G401.6 (cell line): ENCODE results near the gene MED15.
"Not testable (repeated sequence)": the region's sequence is repeated elsewhere in the genome, so short reads cannot be mapped to it uniquely, and the experiment has no call there.

Source experiments
- FAIRE-seq: peaks from 2 replicates; lab custom pipeline; 2012; peaks lifted over from hg19 to GRCh38; lab: Jason Lieb, UNC

Gene MED15

DNA sequence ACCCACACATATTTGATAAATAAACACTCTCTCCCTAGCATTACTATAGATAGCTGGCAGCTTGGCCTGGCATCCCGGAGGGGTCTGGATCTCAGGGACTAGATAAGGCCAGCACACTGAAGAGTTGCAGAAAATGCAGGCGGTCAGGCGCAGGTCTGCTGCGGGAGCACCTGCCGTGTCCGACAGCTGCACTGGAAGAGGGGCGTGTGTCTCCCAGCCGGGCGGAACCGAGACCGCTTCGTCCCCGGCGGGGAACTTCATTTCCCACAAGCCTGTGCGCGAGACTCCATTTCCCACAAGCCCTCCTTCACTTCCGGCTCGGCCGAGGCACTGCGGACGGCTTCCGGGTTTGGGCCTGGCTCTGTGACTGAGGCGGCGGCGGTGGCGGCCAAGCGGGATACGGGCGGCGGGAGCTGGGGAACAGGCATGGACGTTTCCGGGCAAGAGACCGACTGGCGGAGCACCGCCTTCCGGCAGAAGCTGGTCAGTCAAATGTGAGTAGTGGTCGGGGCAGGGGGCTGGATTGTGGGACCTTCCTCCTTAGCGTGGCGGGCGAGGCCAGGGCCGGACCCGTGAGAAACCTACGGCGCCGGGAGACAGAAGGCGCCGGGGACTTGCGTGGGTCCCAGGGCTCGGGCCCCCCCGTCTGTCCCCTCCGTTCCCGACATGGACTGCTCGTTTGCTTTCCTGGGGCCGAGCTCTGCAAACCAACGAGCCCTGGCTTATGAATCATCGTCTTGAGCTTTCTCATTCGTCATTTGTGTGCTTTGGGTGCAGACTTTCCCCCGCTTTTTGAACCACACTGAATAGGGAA, at the start of gene MED15:
TSS of gene MED15 (plus strand) at position 358 of the 814 bp plus-strand sequence. CDS start at position 427, 69 bp downstream.
- peak; percentile 73 for FAIRE-seq

DNA sequence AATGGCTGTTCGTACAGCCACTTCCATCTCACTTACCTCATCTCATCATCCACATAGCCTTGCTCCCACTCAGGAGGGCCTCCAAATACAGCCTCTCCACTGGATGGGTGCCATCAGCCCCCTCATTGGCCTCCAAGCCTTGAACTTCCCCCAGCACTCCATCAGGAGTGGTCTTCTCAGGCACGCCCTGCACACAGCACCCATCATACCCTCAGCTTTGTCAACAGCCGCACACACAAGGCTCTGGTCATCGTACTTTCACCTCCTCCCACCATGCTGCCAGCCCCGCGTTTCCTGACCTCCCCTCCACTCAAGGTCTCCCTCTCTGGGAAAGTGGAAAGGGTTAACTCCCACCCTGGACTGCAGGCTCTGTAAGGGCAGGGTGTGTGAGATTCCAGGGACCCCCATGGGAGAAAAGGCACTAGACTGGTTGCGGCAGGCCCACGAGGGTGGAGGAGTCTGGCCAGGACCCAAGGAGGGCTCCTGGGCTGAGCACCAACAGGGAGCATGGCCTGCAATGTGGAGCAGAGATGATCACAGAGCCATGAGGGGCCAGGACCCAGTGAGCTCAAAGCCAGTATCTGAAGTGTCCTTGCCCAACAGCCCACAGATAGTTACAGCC, 48.8 kb upstream of the MED15 start:
- FAIRE-seq = no peak

GRCh38 chr22:20459152-20459542, 48.3 kb upstream of the MED15 start:
- FAIRE-seq = no peak

DNA sequence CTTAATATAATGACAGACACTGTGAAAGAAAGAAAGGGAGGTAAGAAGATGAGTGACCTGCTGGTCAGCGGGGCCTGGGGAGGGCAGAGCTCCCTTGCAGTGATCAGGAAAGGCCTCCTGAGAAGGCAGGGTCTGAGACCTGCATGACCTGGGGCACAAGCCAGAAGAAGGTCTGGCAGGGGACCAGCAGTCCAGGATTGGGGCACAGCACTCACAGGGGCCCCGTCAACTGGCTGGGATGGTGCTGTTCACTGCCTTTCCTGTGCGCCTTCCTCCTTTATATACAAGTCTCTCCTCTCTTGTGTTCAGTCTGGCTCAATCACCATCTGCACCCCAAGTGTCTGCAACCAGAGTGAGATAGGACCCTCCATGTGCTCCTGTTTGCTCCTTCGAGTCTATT, 47.5 kb upstream of the MED15 start:
- FAIRE-seq = no peak

DNA sequence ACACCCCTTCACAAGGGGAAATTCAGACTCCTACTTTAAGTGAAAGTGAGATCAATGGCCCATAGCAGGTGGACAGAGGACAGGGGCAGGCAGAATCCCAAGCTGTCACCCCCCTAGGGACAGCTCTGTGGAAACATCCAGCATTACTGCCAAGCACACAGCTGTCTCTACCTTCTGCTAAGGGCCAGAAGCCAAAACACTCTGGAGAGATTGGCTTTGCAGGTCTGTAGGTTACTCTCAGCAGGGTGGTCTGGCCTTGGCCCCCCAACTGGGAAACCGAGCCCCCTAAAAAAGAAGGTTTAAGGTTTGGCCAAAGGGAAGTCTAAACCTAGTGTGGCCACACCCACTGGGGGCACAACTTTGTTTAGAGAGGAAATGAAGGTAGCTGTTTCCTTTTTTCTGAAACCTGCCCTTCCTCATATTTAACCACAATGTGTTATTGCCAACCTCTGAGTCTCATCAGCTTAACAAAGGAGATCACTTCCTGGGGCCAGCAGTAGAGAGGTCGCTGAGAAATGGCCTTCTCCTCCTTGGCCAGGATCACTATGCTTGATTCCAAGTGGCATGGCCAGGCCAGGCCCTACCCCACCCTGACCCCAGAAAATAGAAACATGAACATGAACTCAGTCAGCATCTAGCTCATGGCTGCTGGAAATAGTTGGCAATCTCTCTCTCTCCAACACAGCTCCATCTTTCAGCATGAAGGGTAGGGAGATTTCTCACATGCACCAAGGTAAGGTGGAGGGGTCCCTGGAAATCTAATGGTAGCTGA, 43.9 kb upstream of the MED15 start:
- FAIRE-seq = no peak

DNA sequence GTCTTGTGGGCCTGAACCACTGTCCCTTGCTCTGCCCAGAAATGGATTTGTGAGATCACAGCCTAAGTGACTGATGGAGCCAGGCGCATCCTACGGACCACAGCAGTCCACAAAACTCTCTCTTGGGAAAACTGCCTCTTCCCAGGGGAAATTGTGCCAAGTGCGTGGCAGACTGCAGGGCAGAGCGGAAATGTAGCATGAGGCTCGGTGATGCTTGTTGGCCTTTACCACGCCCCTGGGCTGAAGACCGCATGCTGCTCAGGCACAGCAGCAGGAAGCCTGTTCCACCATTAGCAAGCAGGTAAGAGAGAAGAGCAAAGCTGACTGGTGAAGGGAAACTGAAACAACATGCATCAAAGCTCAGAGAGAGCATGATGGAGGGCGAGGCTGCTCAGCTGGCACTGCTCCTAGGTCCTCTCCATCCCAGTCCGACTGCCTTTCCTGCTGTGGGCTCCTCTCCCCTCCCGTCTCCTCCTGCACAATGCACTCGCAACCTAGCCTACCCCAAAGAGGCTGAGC, 43.3 kb upstream of the MED15 start:
- no peak for FAIRE-seq

DNA sequence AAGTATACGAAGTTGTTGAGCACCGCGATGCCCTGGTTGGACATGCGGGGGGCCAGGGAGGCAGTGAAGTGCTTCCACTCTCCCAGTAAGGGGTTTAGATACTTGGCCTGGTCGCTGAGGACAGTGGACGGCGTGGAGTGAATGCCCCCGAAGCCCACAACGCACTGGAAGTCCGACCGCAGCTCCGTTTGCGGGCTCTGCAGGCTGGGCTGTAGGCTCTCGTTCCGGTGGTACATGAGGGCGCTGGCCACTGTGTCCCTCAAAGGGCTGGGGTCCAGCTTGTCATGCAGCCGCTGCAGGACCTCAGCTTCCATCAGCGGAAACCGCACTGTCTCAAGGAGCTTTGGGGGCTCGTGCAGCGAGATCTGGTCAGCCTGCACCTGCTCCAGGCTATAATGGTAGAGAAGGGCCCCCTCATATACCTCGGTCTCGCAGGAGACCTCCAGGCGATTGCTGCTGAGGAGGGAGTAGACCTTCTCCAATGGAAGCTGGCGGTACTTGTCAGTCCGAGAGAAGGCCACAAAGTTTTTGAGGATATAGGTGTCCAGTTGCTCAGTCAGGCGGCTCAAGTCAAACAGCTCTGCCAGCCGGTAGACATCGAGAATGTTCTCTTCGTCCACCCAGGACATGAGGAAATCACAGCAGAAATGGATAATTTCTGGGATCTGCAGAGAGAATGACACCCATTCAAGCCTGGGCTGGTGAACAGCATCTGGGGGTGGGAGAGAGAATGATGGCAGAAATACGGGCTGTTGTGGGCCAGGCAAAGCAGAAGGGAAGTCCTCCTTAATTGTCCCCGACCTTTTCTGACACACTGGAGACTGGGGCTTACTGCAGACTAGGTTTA, 42.3 kb upstream of the MED15 start:
- no peak for FAIRE-seq

DNA sequence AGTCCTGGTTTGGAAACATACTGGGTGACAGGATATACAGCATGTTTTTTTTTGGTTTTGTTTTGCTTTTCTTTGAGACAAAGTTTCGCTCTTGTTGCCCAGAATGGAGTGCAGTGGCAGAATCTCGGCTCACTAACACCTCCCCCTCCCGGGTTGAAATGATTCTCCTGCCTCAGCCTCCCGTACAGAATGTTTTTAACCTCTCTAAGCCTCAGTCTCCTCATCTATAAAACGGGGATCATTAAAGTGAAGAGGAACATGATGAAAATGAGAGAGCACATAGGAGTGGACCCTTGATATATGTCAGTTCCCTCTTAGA, 41.7 kb upstream of the MED15 start:
- no peak for FAIRE-seq

DNA sequence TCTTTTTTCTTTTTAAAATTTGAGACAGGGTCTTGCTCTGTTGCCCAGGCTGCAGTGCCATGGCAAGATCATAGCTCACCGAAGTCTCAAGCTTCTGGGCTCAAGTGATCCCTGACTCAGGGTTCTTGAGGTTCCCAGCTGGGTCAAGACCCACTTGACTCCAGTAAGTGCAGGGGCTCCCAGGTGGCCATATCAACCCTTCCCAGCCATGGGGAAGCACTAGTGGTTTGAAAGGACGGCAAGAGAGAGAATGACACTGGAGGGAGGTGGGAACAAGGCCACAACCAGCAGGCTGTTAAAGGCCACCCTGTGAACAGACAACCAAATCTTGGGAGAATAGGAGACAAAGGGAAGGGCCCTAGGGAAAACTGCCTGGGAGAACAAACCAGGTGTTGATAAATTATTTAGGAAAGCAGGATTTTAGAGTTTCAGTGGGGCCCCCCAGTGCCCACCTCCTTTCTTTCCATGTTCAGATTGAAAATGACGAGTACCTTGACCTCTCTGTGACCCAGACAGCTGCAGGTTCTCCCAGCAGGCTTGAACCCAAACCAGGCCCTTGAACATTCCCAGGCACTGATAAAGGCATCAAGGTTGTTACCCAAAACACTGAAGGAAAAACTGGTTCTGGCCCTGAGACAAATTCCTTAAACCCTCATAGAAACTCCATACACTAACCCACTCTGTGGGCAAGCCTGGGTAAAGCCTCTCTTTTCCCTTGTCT, 40.6 kb upstream of the MED15 start:
- no peak for FAIRE-seq

DNA sequence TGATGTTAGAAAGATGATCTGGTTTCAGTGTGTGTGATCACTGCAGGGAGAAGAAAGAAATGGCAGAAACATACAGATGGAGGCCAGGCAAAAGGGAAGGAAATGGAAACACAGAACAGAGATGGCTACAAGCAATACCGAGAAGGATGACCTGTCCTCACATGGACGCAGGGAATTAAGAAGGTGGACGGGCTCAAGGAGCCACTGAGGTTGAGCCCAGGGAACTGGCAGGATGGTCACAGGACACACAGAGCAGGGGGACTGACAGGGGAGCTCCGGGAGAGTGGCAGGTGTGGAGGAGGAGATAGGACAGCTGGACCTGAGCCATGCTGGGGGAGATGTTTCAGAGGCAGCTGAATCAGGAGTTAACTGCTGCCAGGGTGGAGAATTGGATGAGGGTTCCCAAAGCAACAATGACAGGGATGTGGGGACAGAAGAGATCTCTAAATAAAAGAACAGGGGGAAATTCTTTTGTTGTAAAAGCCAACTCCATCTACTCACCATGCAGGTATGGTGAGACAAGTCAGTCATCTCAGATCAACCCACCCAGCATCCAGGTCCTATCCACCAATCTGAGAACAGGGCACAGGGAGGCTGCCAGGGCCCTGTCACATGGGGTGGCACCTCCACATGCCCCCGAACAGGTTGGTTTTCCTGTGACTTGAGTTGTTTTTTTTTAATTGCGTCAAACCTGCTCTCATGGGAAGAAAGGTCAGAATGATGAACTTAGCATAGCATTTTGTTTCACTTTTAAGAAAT, 38.1 kb upstream of the MED15 start:
- FAIRE-seq = no peak

GRCh38 chr22:20470525-20470924, 36.9 kb upstream of the MED15 start:
- FAIRE-seq = not testable (repeated sequence)

DNA sequence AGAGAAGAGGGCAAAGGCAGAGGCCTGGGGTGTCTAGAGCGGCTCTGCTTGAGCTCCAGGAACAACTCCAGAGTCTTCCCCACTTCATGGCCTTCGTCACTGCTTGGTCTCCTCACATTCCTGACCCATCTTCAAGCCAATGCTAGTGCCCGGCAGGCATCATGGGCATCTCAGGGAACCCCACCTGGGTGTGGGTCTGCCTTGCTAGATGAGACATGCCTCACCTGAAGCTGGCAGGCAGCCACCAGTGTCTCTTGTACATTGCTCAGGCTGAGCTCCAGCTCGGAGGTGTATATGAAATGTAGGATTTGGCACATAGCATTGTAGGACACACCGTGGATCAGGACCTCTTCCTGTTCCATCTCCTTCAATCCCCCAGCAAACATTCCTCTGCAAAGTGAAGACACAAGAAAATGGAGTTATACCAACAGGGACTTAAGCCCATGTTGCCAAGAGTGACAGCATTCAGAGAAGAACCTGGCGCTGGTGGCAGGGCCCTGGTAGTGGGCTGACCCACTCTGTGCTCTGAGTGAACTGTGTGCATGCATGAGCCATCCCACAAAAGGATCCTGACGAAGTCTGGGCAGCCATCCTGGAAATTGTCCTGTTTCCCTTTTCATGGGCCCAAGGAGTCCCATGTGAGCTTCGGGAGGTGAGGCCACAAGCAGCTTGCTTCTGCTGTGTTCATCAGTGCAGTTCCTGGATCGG, 36.1 kb upstream of the MED15 start:
- no peak for FAIRE-seq

GRCh38 chr22:20472629-20473442, 34.6 kb upstream of the MED15 start:
- FAIRE-seq = no peak

- FAIRE-seq = no peak
Observed at GRCh38 chr22:20475115-20475436, 32.3 kb upstream of the MED15 start.

DNA sequence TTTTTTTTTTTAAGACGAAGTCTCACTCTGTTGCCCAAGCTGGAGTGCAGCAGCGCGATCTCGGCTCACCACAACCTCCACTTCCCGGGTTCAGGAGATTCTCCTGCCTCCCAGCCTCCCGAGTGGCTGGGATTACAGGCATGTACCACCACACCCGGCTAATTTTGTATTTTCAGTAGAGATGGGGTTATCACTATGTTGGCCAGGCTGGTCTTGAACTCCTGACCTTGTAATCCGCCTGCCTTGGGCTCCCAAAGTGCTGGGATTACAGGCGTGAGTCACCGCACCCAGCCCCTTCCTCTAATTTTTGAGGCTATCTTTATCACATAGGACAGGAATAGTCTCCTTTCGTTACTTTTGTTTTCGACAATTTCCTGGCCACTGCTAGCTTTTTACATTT, 31.8 kb upstream of the MED15 start:
- FAIRE-seq = not testable (repeated sequence)

- FAIRE-seq = not testable (repeated sequence)
Observed at GRCh38 chr22:20478059-20478458, 29.4 kb upstream of the MED15 start.

DNA sequence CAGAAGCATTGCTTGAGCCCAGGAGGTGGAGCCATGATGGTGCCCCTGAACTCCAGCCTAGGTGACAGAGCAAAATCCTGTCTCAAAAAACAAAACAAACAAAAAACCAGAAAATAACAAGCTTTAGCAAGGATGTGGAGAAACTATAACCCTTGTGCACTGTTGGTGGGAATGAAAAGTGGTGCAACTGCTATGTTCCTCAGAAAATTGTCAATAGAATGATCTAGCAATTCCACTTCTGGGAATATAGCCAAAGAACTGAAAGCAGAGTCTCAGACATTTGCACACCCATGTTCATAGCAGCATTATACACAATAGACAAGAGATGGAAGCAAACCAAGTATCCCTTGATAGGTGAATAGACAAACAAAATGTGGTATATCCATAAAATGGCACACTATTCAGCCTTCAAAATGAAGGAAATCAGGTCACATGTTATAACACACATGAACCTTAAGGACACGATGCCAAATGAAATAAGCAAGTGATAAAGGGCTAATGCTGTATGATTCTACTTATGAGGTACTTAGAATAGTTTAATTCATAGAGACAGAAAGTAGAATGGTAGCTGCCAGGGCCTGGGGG, 27.7 kb upstream of the MED15 start:
- no peak for FAIRE-seq

DNA sequence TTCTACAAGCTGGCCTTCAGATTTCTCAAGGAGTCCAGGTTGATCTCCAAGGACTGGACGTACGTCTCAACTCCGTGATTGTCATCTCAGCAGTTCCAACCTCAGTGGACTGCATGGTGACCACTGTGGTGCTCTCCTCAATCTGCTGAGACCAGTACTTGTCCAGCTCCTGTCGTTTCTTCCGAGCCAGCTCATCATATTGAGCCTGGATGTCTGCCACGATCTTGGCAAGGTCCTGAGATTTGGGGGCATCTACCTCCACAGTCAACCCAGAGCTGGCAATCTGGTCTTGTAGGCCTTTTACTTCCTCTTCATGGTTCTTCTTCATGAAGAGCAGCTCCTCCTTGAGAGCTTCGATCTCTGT, 24.3 kb upstream of the MED15 start:
- FAIRE-seq = not testable (repeated sequence)

DNA sequence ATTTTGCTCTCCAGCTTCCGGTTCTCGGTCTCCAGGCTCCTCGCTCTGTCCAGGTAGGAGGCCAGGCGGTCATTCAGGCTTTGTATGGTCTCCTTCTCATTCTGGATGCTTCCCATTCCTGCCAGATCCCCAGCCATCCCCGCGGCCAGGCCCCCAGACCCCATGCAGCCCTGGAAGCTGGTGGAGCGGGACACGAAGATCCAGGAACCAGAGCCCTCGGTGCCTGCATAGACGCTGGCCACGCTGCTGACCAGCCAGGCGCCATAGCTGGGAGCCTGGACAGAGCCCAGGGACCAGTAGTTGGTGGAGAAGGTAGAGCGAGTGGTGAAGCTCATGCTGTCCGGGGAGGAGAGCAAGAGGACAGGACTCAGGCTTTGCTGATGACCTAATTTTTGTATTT, 23.6 kb upstream of the MED15 start:
- no peak for FAIRE-seq
